Activated effector memory CD4-positive, alpha-beta T cell treated with anti-CD3 and anti-CD28 coated beads, Interleukin-2, amount 50 U/mL, for 16 hours (primary cell): Measurements from ENCODE around the gene FMO3.

Experiments
- DNase-seq: peaks from one replicate; pipeline ENCODE4 v3.0.0-alpha.2; 2020

FMO3 gene

DNA sequence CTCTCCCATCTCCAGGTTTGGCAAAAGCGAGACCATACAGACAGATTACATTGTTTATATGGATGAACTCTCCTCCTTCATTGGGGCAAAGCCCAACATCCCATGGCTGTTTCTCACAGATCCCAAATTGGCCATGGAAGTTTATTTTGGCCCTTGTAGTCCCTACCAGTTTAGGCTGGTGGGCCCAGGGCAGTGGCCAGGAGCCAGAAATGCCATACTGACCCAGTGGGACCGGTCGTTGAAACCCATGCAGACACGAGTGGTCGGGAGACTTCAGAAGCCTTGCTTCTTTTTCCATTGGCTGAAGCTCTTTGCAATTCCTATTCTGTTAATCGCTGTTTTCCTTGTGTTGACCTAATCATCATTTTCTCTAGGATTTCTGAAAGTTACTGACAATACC is 26.4 kb downstream of the FMO3 start:
- DNase-seq, result no peak

- no peak for DNase-seq
Measured at GRCh38 chr1:171119648-171120047, 28.9 kb downstream of the FMO3 start.

GRCh38 chr1:171122299-171122698 is 31.6 kb downstream of the FMO3 start:
- DNase-seq, result no peak

DNA sequence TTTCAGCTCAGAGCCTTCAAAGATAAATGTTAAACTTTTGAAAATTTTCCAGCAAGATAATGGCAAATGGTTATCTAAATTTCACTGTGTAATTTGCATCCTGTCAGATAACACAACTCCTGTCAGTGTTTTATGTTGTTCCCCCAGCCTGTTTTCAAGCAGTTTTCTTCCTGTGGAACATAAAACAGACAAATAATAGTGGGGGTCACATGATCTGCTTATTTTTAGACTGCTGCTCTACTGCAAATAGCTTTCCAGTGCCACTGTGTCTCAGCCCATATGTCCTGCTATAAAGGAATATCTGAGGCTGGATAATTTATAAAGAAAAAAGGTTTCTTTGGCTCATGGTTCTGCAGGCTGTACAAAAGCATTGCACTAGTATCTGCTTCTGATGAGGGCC is 32.2 kb downstream of the FMO3 start:
- no peak for DNase-seq

- DNase-seq, result no peak
Measured at GRCh38 chr1:171126504-171126903, 35.8 kb downstream of the FMO3 start.

DNA sequence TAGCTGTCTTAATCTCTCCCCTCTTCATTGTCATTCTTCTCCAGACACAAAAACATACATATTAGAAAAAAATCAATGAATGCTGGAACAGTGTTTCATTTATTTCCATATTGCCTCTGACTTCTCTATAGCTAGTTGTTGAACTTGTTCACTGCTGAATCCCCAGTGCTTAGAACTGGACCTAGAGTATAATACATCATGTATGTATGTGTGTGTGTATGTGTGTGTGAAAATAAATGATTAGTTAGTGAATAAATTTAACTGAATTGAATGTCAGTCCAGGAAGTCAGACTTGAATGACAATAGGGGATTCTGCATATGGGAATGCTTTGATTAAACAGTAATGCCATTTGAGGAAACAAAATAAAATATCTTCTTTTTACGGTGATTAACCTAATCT is 36.4 kb downstream of the FMO3 start:
- no peak for DNase-seq

DNA sequence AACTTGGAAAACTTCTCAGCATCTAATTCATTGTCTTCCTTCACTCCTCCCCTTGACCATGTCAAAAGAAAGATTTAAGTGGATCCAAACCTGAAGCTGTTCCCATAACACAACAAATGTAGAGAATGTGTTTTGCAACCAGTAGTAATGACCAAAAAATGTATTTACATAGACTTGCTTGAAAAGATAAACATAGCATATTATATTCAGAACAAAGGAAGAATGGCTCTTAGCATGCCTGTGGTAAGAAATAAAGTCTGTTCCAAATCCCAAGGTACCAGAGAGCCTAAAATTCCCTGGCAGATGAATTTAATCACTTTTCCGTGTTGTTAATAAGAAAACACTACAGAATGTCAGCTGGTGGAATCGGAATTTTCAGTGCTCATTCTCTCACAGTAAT is 36.8 kb downstream of the FMO3 start:
- no peak for DNase-seq

GRCh38 chr1:171128463-171128862 is 37.8 kb downstream of the FMO3 start:
- no peak for DNase-seq

DNA sequence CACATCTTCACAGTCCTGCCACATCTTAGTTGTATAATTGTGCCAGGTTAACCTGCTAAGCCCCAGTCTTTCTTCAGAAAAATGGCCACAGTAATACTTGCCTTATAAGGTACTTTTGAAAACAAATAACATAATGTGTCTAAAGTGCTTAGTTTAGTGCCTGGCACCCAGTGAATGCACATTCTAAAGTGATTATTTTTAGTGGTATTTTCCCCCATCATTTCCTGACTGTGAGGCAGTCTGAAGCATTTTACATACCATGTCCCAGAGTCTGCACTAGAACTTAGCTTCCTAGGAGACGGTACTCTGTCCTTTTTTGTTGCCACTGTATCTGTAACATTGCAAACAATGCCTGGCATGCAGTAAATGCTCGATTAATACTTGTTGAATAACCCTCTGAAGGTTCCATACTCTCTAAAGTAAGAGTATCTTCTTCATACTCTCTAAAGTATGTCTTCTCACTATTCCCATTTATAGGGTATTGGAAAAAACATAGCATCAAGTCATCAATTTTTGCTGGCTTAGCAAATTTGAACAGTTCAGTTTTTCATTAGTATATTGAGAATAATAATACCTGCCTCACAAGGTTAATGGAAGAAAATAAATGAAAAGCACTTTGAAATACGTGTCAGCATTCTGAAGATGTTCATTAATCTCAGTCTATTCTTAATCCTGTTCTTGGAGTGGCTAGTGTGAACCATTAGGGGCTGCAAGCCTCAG is 43.7 kb downstream of the FMO3 start:
- no peak for DNase-seq

DNA sequence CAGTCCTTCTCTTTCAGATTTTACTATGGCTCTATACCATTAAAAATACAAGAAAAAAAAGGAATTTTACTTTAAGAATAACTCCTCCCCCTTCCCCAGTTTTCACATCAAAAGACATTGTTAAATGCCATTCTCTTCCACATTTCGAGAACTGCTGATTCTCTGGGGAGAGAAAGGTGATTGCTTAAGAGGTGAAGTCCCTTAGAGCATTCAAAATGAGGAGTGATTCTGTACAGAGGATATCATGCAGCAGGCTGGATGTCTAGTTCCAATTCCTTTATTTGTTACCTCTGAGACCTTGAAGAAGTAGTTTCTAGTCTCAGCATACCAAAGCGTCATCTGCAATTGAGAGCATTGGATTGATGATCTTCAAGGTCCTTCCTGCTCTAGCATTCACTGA is 46.9 kb downstream of the FMO3 start:
- no peak for DNase-seq

DNA sequence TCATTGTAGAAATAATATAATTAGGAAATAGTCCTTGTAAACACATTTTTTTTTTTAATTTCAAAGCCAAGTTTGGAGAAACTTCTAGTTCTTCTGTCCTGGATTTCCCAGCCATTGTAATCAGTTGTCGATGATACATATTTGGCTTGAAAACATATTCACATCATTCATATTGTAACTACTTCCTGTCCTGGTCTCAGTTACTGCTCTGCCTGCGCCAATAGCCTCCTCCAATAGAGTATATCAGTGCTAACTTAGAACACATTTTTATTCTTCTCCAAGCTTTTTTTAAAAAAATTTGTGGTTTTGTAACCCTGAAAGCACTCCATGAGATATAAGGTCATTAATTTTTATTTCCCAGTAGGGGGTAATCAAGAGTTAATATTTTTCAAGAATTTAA is 48.3 kb downstream of the FMO3 start:
- no peak for DNase-seq

DNA sequence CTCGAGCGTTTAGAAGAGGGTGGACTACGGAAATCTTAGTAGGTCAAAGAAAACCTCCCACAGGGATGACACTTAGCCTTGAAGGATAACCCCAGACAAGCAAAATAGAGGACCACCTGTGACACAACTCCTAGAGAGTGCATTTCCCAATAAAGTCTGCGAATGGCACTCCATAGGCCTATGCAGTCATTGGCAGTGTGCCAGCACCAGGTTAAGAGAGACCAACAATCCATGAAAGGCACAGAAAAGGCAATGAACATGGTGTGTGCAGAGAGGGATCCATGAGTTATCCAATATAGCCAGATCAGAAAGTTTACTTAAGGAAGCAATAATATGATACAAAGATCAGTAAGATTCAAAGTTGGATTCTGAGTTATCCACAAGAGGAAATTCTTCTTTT is 49.2 kb downstream of the FMO3 start:
- DNase-seq, result no peak

- DNase-seq, result no peak
Measured at GRCh38 chr1:171140401-171140800, 49.7 kb downstream of the FMO3 start.

- no peak for DNase-seq
Measured at GRCh38 chr1:171140956-171141687, 50.4 kb downstream of the FMO3 start.

- no peak for DNase-seq
Measured at GRCh38 chr1:171141688-171142415, 51.1 kb downstream of the FMO3 start.

- no peak for DNase-seq
Measured at GRCh38 chr1:171142416-171143385, 52.0 kb downstream of the FMO3 start.

- DNase-seq, result no peak
Measured at GRCh38 chr1:171150156-171150555, 59.5 kb downstream of the FMO3 start.

GRCh38 chr1:171152549-171152948 is 61.8 kb downstream of the FMO3 start:
- DNase-seq, result no peak

DNA sequence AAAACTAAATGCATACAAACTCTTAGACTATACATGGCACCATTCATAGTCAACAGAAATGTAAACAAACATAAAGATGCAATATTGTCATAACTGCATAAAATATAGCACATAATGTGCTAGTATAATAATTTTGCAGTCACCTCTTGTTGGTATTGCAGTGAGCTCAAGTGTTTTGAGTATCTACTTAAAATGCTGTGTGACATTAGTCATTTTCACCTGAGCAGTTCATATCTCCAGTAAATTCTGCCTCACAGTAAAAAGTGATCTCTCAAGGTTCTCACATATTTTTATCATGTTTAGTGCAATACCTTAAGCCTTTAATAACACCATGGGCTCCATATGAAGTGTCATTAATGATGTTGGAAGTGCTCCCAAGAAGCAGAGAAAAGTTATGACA is 64.8 kb downstream of the FMO3 start:
- no peak for DNase-seq

DNA sequence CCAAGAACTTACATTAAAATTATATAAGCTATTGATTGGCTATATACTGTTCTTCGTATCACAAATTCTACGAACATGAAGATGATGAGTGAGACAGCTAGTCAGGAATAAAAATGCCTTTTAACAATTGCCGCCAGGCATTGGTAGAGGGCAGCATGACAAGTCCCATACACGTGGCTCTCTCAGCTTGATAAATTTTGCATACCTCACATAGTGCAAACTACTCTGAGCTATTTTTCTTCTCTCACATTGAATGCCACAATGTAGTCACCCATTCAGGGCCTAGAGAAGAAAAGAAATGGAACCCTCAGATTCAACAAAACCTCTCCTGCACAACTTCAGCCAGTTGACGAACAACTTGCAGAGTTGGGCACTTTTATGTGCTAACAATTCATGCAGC is 67.4 kb downstream of the FMO3 start:
- DNase-seq, result no peak

DNA sequence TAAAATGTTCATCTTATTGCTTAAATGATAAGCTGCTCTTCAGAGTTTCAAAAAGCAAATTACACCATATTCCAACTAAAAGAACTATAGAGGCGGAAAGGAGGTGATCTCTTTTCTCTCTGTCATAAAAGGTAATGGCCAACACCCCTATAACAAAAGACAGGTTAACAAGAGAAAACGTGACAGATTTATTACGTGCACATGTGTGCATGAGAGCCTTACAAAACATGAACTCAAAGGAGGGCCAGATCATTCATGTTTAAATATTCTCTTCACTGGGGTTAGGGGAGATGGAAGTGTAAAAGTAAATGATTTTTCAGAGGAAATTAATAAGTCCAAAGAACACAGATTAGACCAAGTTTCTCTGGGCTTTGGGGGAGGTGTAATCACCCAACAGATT is 67.8 kb downstream of the FMO3 start:
- no peak for DNase-seq

DNA sequence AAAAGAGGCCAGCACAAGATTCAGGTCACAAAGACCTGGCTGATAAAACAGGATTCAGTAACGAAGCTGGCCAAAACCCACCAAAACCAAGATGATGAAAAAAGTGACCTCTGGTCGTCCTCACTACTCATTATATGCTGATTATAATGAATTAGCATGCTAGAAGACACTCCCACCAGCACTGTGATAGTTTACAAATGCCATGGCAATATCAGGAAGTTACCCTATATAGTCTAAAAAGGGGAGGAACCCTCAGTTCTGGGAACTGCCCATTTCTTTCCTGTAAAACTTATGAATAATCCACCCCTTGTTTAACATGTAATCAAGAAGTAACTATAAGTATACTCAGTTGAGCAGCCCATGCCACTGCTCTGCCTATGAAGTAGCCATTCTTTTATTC is 68.4 kb downstream of the FMO3 start:
- DNase-seq, result no peak

- DNase-seq, result no peak
Measured at GRCh38 chr1:171160211-171160610, 69.5 kb downstream of the FMO3 start.
